ENCODE measurements around the gene SSUH2. TPM values are rescaled to one million over a fixed set of nuclear protein-coding genes. Genes with fewer than 3 reads are reported as not detected.
"Not testable (repeated sequence)": the region's sequence is repeated elsewhere in the genome, so short reads cannot be mapped to it uniquely, and the experiment has no call there.

The SSUH2 gene
- total RNA-seq, 1 experiment from 2014 or later, result 0.24 TPM

DNA sequence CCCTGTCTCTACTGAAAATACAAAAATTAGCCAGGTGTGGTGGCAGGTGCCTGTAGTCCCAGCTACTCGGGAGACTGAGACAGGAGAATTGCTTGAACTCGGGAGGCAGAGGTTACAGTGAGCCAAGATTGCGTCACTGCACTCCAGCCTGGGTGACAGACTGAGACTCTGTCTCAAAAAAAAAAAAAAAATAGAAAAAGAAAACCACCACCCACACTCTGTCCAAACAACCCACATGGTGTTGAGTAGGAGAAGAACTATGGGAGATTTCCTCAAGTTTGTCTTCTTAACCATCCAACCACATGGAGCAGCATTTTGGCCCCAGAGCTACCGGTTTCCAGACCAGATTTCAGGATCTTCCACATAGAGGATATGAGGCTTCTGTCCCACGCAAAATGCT, 64.2 kb downstream of the SSUH2 start:
- DNase-seq (ENCODE audit: low read depth), result not testable (repeated sequence)

DNA sequence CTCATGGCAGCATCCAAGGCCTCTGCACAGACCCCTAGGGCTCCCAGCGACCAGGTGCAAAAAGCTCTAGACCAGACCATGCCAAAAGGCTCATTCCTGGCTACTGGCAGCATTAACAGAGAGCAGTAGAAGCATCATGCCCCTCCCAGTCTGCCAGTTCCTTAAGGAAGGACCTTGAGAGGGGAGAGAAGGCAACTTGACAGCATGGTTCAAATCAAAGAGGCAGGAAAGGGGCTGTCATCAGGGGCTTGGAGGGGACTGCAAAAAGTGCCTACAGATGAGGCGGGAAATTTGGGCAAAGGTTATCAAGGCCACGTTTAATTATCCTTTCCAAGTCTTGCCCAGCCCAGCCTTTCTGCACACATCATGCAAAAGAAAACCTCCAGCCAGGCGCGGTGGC, 64.7 kb downstream of the SSUH2 start:
- DNase-seq (ENCODE audit: low read depth), result no peak

DNA sequence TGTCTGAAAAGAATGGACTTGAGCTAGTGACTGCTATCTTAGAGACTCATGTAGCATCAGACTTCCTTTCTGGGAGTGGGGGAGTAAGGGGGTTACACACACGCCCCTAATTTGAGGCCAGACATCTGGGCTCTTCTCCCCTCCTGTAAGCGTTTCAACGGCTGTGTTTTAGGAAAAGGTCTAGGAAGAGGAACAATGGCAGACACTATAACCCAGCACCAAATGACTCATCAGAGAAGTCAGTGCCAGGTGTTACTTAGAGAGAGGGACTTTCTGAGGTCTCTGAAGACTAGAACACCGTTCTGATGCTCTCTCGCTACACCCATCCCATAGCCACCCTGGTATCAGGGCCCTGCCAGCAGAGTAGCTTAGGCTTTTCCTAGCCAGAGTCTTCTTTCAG, 65.5 kb downstream of the SSUH2 start:
- peak; percentile 56 for DNase-seq (ENCODE audit: low read depth)

GRCh38 chr3:8578282-8578681, 66.3 kb downstream of the SSUH2 start:
- no peak for DNase-seq (ENCODE audit: low read depth)

GRCh38 chr3:8576841-8577571, 67.6 kb downstream of the SSUH2 start:
- no peak for DNase-seq (ENCODE audit: low read depth)

DNA sequence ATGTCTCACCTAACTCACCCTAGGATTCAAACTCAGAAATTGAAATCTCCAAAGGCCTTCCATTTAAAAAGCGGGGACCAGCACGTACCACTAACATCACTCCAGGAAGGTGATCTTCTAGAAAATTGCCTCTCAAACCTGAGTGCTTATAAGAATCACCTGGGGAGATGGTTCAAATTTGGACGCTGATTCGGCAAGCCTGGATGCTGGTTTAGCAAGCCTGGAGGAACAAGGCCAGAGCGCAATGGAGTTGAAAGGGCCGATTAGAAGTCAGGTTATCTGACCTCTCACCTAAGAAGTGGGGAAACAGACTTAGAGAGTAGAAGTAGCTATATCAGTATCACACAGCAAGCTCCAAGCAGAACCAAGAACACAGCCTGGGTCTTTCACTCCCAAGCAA, 68.2 kb downstream of the SSUH2 start:
- DNase-seq (ENCODE audit: low read depth), result no peak

GRCh38 chr3:8575364-8576104, 69.1 kb downstream of the SSUH2 start:
- DNase-seq (ENCODE audit: low read depth), result peak; percentile 22

GRCh38 chr3:8574670-8575322, 69.8 kb downstream of the SSUH2 start:
- DNase-seq (ENCODE audit: low read depth), result no peak

DNA sequence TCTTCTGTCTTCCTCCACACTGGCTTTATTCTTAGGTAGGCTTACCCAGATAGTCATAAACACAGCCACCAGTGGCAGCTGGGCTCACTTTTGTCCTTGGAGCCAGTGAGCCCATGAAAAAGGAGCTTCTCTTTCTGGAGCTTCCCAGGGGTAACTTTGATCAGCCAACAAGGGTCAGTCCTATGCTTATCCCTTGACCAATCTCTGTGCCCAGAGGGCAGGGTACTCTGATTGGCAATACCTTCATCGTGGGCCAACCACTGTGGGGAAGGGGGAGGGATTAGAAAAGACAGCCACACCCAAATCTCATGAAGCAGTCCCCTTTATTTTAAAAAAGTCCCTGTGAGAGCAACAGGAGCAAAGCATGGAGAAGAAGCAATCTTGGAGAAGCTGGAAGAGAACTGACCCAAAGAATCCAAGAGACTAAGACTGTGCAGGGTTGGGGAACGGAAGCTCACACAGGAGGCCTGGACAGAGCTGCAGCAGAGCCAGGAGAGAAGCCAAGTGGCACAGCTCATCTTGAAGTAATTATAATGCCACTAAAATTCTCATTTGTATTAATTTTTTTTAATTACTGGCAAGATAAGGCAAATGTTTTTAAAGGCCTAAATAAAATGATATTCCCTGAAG, 70.4 kb downstream of the SSUH2 start:
- DNase-seq (ENCODE audit: low read depth), result no peak

- DNase-seq (ENCODE audit: low read depth), result no peak
These were observed 71.2 kb downstream of the SSUH2 start for GRCh38 chr3:8573342-8573926.

DNA sequence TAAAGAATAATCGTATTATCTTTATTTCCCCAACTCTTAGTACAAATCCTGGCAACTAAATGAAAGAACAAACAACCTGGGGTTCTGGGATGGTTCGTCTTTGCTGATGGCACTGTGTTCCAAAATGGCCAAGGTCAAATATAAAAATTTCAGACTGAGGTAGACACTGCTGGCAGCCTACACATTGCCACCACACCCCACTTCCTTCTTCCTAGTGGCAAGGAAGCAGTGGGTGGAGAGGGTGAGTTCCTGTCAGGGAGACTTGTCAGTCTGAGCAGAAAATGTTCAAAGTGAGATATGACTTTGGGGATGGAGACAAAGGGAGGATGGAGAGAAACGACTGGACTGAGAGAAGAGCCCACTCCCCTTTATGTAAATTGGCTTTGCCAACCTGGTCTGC, 73.3 kb downstream of the SSUH2 start:
- DNase-seq (ENCODE audit: low read depth), result no peak

Other genes with a start within 250 kb of the SSUH2 start
- 31.8 and 40.6 TPM in 2 replicates for gene LMCD1, start 143.0 kb downstream of the SSUH2 start, total RNA-seq (2014; rRNA removed; shearing (Covaris generic))
- gene CAV3, start 89.0 kb upstream of the SSUH2 start, total RNA-seq (2014; rRNA removed; shearing (Covaris generic)), result not detected in 2 replicates
- gene OXTR, start 124.8 kb upstream of the SSUH2 start, total RNA-seq (2014; rRNA removed; shearing (Covaris generic)), result 6.4 and 7.2 TPM in 2 replicates

All from RPMI7951 (cell line).